NCI-H2081 treated with DMSO at 0.1 percent for 48 hours (cell line): Measurements from ENCODE around the gene CYP24A1.

Experiments used
- DNase-seq: peaks from one replicate; lab custom pipeline; 2025; lab: John Stamatoyannopoulos, UW

The CYP24A1 gene

GRCh38 chr20:54156981-54157835 is 16.6 kb downstream of the CYP24A1 start:
- DNase-seq = no peak

- DNase-seq = no peak
Measured at GRCh38 chr20:54156522-54156921, 17.3 kb downstream of the CYP24A1 start.

- no peak for DNase-seq
Measured at GRCh38 chr20:54155736-54156317, 18.0 kb downstream of the CYP24A1 start.

- no peak for DNase-seq
Measured at GRCh38 chr20:54154439-54154838, 19.3 kb downstream of the CYP24A1 start.

GRCh38 chr20:54153847-54154246 is 19.9 kb downstream of the CYP24A1 start:
- DNase-seq = no peak

GRCh38 chr20:54153041-54153327 is 20.8 kb downstream of the CYP24A1 start:
- DNase-seq = no peak

GRCh38 chr20:54152227-54153040 is 21.4 kb downstream of the CYP24A1 start:
- no peak for DNase-seq

- no peak for DNase-seq
Measured at GRCh38 chr20:54151511-54152226, 22.1 kb downstream of the CYP24A1 start.

- no peak for DNase-seq
Measured at GRCh38 chr20:54151075-54151439, 22.7 kb downstream of the CYP24A1 start.

- no peak for DNase-seq
Measured at GRCh38 chr20:54149765-54150264, 24.0 kb downstream of the CYP24A1 start.

- DNase-seq = no peak
Measured at GRCh38 chr20:54148947-54149764, 24.6 kb downstream of the CYP24A1 start.

GRCh38 chr20:54146672-54147071 is 27.1 kb downstream of the CYP24A1 start:
- no peak for DNase-seq

GRCh38 chr20:54144847-54145414 is 28.9 kb downstream of the CYP24A1 start:
- DNase-seq = no peak

- DNase-seq = no peak
Measured at GRCh38 chr20:54140927-54141566, 32.7 kb downstream of the CYP24A1 start.

GRCh38 chr20:54140486-54140885 is 33.3 kb downstream of the CYP24A1 start:
- no peak for DNase-seq

- DNase-seq = no peak
Measured at GRCh38 chr20:54140067-54140466, 33.7 kb downstream of the CYP24A1 start.

GRCh38 chr20:54139188-54139587 is 34.6 kb downstream of the CYP24A1 start:
- no peak for DNase-seq

- no peak for DNase-seq
Measured at GRCh38 chr20:54138427-54138826, 35.4 kb downstream of the CYP24A1 start.

GRCh38 chr20:54137115-54137514 is 36.7 kb downstream of the CYP24A1 start:
- DNase-seq = no peak

- no peak for DNase-seq
Measured at GRCh38 chr20:54134445-54135220, 39.2 kb downstream of the CYP24A1 start.
